Astrocyte (in vitro differentiated cells and primary cell): Measurements from ENCODE around the gene FZR1.

Experiments
- CTCF ChIP-seq: IDR thresholded peaks from 2 replicates; pipeline ENCODE4 v1.5.1; 2011; ENCODE audit warnings: low read depth, mild to moderate bottlenecking, inconsistent platforms, low read length, moderate library complexity; ENCODE audit not compliant: insufficient read depth
- EZH2 ChIP-seq: IDR thresholded peaks from 2 replicates; pipeline ENCODE4 v1.6.1; 2012; ENCODE audit warnings: mild to moderate bottlenecking, low read length, inconsistent platforms; ENCODE audit not compliant: insufficient read depth

- TF ChIP-seq CTCF = no peak
- TF ChIP-seq EZH2 = no peak
These were observed 551 bp downstream of the FZR1 start for GRCh38 chr19:3506384-3507340.
